GM21526 (cell line): ENCODE data around the gene PTPN20.

Experiments used
- ATAC-seq: cut with Tn5 transposase; IDR thresholded peaks from one replicate; pipeline ENCODE4 v1.9.1; 2021; ENCODE audit warnings: moderate library complexity; ENCODE audit not compliant: unreplicated experiment, low FRiP score

Gene PTPN20

GRCh38 chr10:47019155-47020145 lies 108.2 kb downstream of the PTPN20 start:
- ATAC-seq = no peak

- no peak for ATAC-seq
Observed at GRCh38 chr10:47020471-47020870, 109.2 kb downstream of the PTPN20 start.

GRCh38 chr10:47021850-47022249 lies 110.6 kb downstream of the PTPN20 start:
- ATAC-seq = no peak

GRCh38 chr10:47022311-47023131 lies 111.3 kb downstream of the PTPN20 start:
- ATAC-seq = no peak

- ATAC-seq = no peak
Observed at GRCh38 chr10:47023237-47024045, 112.2 kb downstream of the PTPN20 start.

GRCh38 chr10:47024046-47024322 lies 112.8 kb downstream of the PTPN20 start:
- no peak for ATAC-seq

- peak; percentile 66 for ATAC-seq
Observed at GRCh38 chr10:47024399-47025252, 113.4 kb downstream of the PTPN20 start.

GRCh38 chr10:47025253-47025539 lies 114.0 kb downstream of the PTPN20 start:
- ATAC-seq = no peak

- no peak for ATAC-seq
Observed at GRCh38 chr10:47025540-47026300, 114.5 kb downstream of the PTPN20 start.

- no peak for ATAC-seq
Observed at GRCh38 chr10:47026301-47027107, 115.3 kb downstream of the PTPN20 start.

- no peak for ATAC-seq
Observed at GRCh38 chr10:47027108-47027783, 116.0 kb downstream of the PTPN20 start.

GRCh38 chr10:47027784-47028260 lies 116.6 kb downstream of the PTPN20 start:
- ATAC-seq = no peak

GRCh38 chr10:47028466-47028865 lies 117.2 kb downstream of the PTPN20 start:
- ATAC-seq = no peak

- ATAC-seq = no peak
Observed at GRCh38 chr10:47029181-47030009, 118.2 kb downstream of the PTPN20 start.

GRCh38 chr10:47030191-47030703 lies 119.0 kb downstream of the PTPN20 start:
- no peak for ATAC-seq

GRCh38 chr10:47031211-47031900 lies 120.1 kb downstream of the PTPN20 start:
- ATAC-seq = no peak
